ENCODE measurements around the gene KIAA1671.
A peak's percentile ranks its signal among the peaks of the same experiment; 100 is the strongest.

The KIAA1671 gene

GRCh38 chr22:25085156-25085555, 132.6 kb downstream of the KIAA1671 start:
- no peaks in the 10 kb centered on the region for H3K9me3 Mint-ChIP-seq
- peaks cover 10% of the 10 kb centered on the region for H3K4me1 Mint-ChIP-seq
- H3K27ac Mint-ChIP-seq = no peak overlapping the region
- ATAC-seq = no peak
- no peaks in the 10 kb centered on the region for H3K27me3 Mint-ChIP-seq
- no peak overlapping the region for H3K4me3 Mint-ChIP-seq
- no peaks in the 10 kb centered on the region for H3K36me3 Mint-ChIP-seq

DNA sequence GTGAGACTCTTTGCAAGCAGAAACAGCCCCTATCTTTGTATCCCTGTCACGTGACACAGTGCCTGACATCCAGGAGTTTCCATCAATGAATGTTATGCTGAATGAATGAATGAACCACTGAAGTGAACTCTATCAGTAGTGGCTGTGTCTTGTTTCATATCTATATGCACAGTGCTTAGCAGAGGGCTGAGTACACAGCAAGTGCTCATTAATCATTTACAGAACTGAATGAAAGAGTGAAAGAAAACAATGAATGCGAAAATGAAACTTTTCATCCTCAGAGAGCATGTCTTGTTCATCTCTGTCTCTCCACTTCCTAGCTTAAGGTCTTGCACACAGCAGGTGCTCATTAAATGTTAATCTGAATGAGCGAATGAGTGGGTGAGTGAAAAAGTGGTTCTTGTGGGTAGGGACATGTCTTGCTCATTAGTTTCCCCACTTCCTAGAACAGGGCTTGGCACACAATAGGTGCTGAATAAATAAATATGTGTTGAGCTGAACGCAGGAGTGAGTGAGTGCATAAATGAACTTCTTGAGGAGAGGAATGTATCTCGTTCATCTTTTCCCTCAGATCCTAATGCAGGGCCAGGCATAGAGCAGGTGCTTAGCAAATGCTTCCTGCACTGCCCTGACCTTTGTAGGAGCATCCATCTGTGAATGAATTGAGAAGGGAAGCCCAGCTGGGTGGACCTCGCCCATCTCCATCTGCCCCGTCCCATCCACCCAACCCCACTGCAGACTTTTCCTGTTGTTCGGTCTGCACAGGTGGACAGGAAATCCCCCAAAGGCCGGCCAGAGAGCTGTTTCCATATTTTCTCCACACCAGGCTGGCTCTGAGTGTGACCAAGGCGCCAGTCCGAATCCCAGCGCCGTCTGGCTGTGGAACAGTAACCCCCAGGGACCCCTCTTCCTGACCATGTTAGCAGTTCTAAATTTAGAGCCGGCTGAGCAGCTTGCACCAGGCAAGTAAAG, 133.7 kb downstream of the KIAA1671 start:
- peak; percentile 85 for ATAC-seq
- no peaks in the 10 kb centered on the region for H3K36me3 Mint-ChIP-seq
- H3K4me1 Mint-ChIP-seq = peaks cover 10% of the 10 kb centered on the region
- H3K27me3 Mint-ChIP-seq = no peaks in the 10 kb centered on the region
- no peak overlapping the region for H3K4me3 Mint-ChIP-seq
- H3K9me3 Mint-ChIP-seq = no peaks in the 10 kb centered on the region
- H3K27ac Mint-ChIP-seq = peak overlapping the region; percentile 42

GRCh38 chr22:25086902-25087282, 134.4 kb downstream of the KIAA1671 start:
- H3K4me3 Mint-ChIP-seq = no peak overlapping the region
- H3K27me3 Mint-ChIP-seq = peaks cover 4% of the 10 kb centered on the region
- H3K9me3 Mint-ChIP-seq = no peaks in the 10 kb centered on the region
- no peaks in the 10 kb centered on the region for H3K36me3 Mint-ChIP-seq
- peak overlapping the region; percentile 42 for H3K27ac Mint-ChIP-seq
- H3K4me1 Mint-ChIP-seq = peaks cover 10% of the 10 kb centered on the region
- no peak for ATAC-seq

- Mint-ChIP-seq H3K4me3 (no peak overlapping the region), H3K4me1 (peaks cover 10% of the 10 kb centered on the region), H3K36me3 (no peaks in the 10 kb centered on the region), H3K27me3 (peaks cover 12% of the 10 kb centered on the region), H3K9me3 (no peaks in the 10 kb centered on the region), H3K27ac (no peak overlapping the region)
- no peak for ATAC-seq
Observed at GRCh38 chr22:25090225-25090890, 137.8 kb downstream of the KIAA1671 start.

- H3K4me1 Mint-ChIP-seq = peaks cover 4% of the 10 kb centered on the region
- H3K4me3 Mint-ChIP-seq = no peak overlapping the region
- ATAC-seq = no peak
- no peaks in the 10 kb centered on the region for H3K36me3 Mint-ChIP-seq
- peaks cover 12% of the 10 kb centered on the region for H3K27me3 Mint-ChIP-seq
- no peak overlapping the region for H3K27ac Mint-ChIP-seq
- no peaks in the 10 kb centered on the region for H3K9me3 Mint-ChIP-seq
Observed at GRCh38 chr22:25091458-25091857, 138.9 kb downstream of the KIAA1671 start.

DNA sequence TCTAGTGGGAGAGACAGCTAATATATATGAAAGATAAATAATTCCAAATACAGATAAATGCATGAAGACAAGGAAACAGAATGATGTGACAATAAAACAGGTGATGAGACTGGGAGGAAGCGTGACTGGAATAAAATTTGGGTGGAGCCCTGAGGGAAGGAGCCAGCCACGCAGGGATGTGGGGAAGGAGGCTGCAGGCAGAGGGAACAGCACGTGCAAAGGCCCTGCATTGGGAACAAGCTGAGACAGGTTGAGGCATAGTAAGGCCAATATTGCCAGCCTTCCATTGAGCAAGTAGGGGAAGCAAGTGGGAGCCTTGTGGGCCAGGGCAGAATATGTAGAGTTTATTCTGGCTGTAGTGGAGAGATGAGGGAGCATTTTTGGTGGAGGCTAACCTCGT, 139.6 kb downstream of the KIAA1671 start:
- H3K27ac Mint-ChIP-seq = no peak overlapping the region

DNA sequence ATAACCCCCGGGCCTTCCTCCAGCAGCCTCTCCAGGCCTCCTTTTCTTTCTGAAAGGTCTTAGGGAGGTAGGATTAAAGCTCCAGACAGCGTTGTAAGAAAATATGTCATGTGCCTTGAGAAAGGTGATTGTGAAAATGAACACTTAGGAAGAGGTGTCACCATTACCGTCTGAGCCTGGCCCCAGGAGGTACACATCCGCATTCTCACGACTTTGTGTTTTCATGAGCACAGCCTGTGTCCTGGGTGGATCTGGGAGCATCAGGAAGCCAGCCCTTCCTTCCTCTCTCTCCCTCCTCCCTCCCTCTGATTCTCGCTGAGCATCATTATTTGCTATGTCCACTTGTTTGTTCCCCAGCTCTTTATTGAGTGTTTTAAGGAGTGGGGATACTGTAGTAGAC, 142.1 kb downstream of the KIAA1671 start:
- H3K27me3 Mint-ChIP-seq = peaks cover 12% of the 10 kb centered on the region
- ATAC-seq = no peak

More for the DNA sequence above, 139.6 kb downstream of the KIAA1671 start:
- H3K9me3 Mint-ChIP-seq = no peaks in the 10 kb centered on the region
- ATAC-seq = no peak
- H3K4me3 Mint-ChIP-seq = no peak overlapping the region
- no peaks in the 10 kb centered on the region for H3K36me3 Mint-ChIP-seq
- H3K27me3 Mint-ChIP-seq = peaks cover 12% of the 10 kb centered on the region
- no peaks in the 10 kb centered on the region for H3K4me1 Mint-ChIP-seq

GRCh38 chr22:25095869-25096268, 143.4 kb downstream of the KIAA1671 start:
- Mint-ChIP-seq H3K27ac (no peak overlapping the region), H3K4me3 (no peak overlapping the region), H3K27me3 (peaks cover 12% of the 10 kb centered on the region), H3K9me3 (no peaks in the 10 kb centered on the region), H3K4me1 (no peaks in the 10 kb centered on the region), H3K36me3 (no peaks in the 10 kb centered on the region)
- no peak for ATAC-seq

More for the DNA sequence above, 142.1 kb downstream of the KIAA1671 start:
- Mint-ChIP-seq H3K4me1 (no peaks in the 10 kb centered on the region), H3K36me3 (no peaks in the 10 kb centered on the region), H3K9me3 (no peaks in the 10 kb centered on the region), H3K4me3 (no peak overlapping the region), H3K27ac (no peak overlapping the region)

- Mint-ChIP-seq H3K9me3 (no peaks in the 10 kb centered on the region), H3K27me3 (peaks cover 9% of the 10 kb centered on the region), H3K4me1 (no peaks in the 10 kb centered on the region), H3K27ac (no peak overlapping the region), H3K36me3 (no peaks in the 10 kb centered on the region), H3K4me3 (no peak overlapping the region)
- ATAC-seq = no peak
Observed at GRCh38 chr22:25096638-25097405, 144.3 kb downstream of the KIAA1671 start.

- ATAC-seq = no peak
- Mint-ChIP-seq H3K4me3 (no peak overlapping the region), H3K36me3 (no peaks in the 10 kb centered on the region), H3K27ac (no peak overlapping the region), H3K27me3 (no peaks in the 10 kb centered on the region), H3K9me3 (no peaks in the 10 kb centered on the region), H3K4me1 (no peaks in the 10 kb centered on the region)
Observed at GRCh38 chr22:25098445-25099081, 146.0 kb downstream of the KIAA1671 start.

DNA sequence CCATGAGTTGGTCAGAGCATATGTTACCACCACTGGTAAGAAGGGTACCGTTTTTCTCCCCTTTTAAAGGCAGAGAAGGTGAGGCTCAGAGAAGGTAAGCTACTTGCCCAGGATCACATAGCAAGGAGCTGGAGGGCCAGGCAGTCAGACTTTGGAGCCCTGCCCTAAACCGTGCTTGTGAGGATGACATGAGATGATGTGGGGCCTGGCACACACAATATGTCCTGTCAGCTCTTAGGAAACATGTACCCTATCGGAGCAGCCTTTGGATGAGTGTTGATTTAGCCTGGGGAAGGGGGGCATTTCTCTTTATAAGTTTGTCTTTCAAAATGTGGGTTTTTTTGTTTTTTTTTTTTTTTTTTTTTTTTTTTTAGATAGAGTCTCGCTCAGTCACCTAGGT, 146.7 kb downstream of the KIAA1671 start:
- Mint-ChIP-seq H3K27me3 (no peaks in the 10 kb centered on the region), H3K4me1 (no peaks in the 10 kb centered on the region), H3K4me3 (no peak overlapping the region), H3K36me3 (no peaks in the 10 kb centered on the region), H3K27ac (no peak overlapping the region), H3K9me3 (no peaks in the 10 kb centered on the region)
- no peak for ATAC-seq

DNA sequence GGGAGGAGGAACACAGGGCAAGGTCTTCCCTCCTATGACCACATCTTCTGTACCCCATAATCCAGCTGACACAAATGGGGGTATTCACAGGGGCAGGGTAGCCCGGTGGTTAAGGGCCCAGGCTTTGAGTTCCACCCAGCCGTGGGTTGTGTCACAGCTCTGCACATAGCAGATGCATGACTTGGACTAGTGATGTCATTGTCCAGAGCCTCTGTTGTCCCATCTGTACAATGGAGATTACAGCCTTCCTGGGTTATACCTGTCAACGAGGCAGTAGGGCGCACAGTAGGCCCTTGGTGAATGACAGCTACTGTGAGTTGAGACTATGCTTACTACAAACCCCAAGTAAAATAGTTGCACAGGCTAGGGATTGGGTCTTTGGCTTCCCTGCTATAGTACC, 147.9 kb downstream of the KIAA1671 start:
- no peak for ATAC-seq
- H3K27me3 Mint-ChIP-seq = peaks cover 10% of the 10 kb centered on the region
- no peak overlapping the region for H3K4me3 Mint-ChIP-seq
- H3K4me1 Mint-ChIP-seq = no peaks in the 10 kb centered on the region
- H3K36me3 Mint-ChIP-seq = no peaks in the 10 kb centered on the region
- no peak overlapping the region for H3K27ac Mint-ChIP-seq
- no peaks in the 10 kb centered on the region for H3K9me3 Mint-ChIP-seq

GRCh38 chr22:25100948-25101347, 148.4 kb downstream of the KIAA1671 start:
- Mint-ChIP-seq H3K36me3 (no peaks in the 10 kb centered on the region), H3K4me3 (no peak overlapping the region), H3K27me3 (peaks cover 13% of the 10 kb centered on the region), H3K9me3 (no peaks in the 10 kb centered on the region), H3K4me1 (no peaks in the 10 kb centered on the region), H3K27ac (no peak overlapping the region)
- ATAC-seq = no peak

- Mint-ChIP-seq H3K27me3 (peaks cover 19% of the 10 kb centered on the region), H3K36me3 (no peaks in the 10 kb centered on the region), H3K27ac (no peak overlapping the region), H3K9me3 (no peaks in the 10 kb centered on the region), H3K4me3 (no peak overlapping the region), H3K4me1 (no peaks in the 10 kb centered on the region)
- no peak for ATAC-seq
Observed at GRCh38 chr22:25101501-25101900, 149.0 kb downstream of the KIAA1671 start.

DNA sequence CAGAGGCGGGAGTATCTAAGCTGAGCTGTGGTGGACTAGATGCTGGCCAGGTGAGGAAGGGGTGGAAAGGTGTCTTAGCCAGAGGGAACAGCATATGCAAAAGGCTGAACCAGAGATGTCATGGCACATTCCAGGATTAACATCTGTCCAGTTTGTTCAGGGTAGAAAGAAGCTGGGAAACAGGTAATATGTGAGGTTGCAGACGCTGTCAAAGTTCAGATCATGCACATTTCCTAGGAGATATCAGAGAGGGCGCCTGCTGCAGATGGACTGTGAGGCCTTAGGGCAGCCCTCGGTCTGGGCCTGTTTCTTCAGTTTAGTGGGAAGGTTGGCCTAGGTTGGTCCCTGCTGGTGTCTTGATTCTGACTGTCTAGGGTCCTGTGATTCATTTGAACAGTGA, 149.5 kb downstream of the KIAA1671 start:
- Mint-ChIP-seq H3K4me3 (no peak overlapping the region), H3K4me1 (no peaks in the 10 kb centered on the region), H3K27ac (no peak overlapping the region), H3K9me3 (no peaks in the 10 kb centered on the region), H3K27me3 (peaks cover 24% of the 10 kb centered on the region), H3K36me3 (no peaks in the 10 kb centered on the region)
- ATAC-seq = no peak

All from stimulated activated memory B cell treated with anti-CD40 and anti-IgM and Interleukin-4, amounts not matched to agents 10 μg/mL and 1 μg/mL and 100 μg/mL, for 72 hours (primary cell).